ENCODE results near the gene ARSK. TPM values are rescaled to one million over a fixed set of nuclear protein-coding genes. Genes with fewer than 3 reads are reported as not detected.

Gene ARSK
- total and polyA plus RNA-seq, 2 of the 13 experiments (the other 11 are each of a cell fraction or from before 2014, with no cell fraction given): 7.9 TPM

- ATAC-seq: no peak
- ChIA-PET CTCF (ENCODE audit: low intra/inter-chr PET ratio, low total read pairs) (no interaction called here), POLR2A (no interaction called here)
- H3K36me3 ChIP-seq (replicated peaks in 1 of 2; ENCODE audit: control insufficient read depth in 1 of 2, insufficient read depth in 2 of 2, low read length in 2 of 2): peaks cover 3 to 35% of the 10 kb centered on the region in 2 experiments
- no peak overlapping the region for H3K4me3 ChIP-seq (replicated peaks in 1 of 3; ENCODE audit: insufficient read depth in 1 of 3, low read depth in 2 of 3, low read length in 3 of 3)
- no peaks in the 10 kb centered on the region for H3K9me3 ChIP-seq (ENCODE audit: low read length)
- no TSS peak for BruUV-seq (replicated peaks)
- H3K9ac ChIP-seq (ENCODE audit: insufficient read depth, low read depth, low read length): no peak overlapping the region
- H4K20me1 ChIP-seq (ENCODE audit: insufficient read depth, low read length): no peaks in the 10 kb centered on the region
- no peaks in the 10 kb centered on the region; a peak in 1 of 5 replicates for H3K27me3 ChIP-seq (ENCODE audit: control insufficient read depth in 1 of 2, insufficient read depth in 2 of 2, low read length in 2 of 2)
- H3K4me2 ChIP-seq (ENCODE audit: low read depth, low read length): no peak overlapping the region
- intact Hi-C loops (cut with micrococcal nuclease; ENCODE audit: unreplicated experiment): no loop called here
- no peak overlapping the region for H3K27ac ChIP-seq (ENCODE audit: extremely low read length, insufficient read depth, low read length)
- H3K4me1 ChIP-seq (ENCODE audit: insufficient read depth, low read length): peaks cover 32% of the 10 kb centered on the region
- TF ChIP-seq ATAD3A (CRISPR knock-in tag; IDR thresholded peaks at IDR 0.05) (no peak), IKZF5 (CRISPR knock-in tag; IDR thresholded peaks at IDR 0.05) (no peak), ZBTB7A (CRISPR knock-in tag; IDR thresholded peaks at IDR 0.05) (no peak), MED1 (CRISPR knock-in tag; IDR thresholded peaks at IDR 0.05) (no peak), ZNF839 (CRISPR knock-in tag; IDR thresholded peaks at IDR 0.05; ENCODE audit: borderline replicate concordance) (no peak), CEBPG (CRISPR knock-in tag; IDR thresholded peaks at IDR 0.05) (no peak), HOXA9 (CRISPR knock-in tag; IDR thresholded peaks at IDR 0.05; ENCODE audit: borderline replicate concordance) (no peak)
- TF ChIP-seq, protein P1, sequence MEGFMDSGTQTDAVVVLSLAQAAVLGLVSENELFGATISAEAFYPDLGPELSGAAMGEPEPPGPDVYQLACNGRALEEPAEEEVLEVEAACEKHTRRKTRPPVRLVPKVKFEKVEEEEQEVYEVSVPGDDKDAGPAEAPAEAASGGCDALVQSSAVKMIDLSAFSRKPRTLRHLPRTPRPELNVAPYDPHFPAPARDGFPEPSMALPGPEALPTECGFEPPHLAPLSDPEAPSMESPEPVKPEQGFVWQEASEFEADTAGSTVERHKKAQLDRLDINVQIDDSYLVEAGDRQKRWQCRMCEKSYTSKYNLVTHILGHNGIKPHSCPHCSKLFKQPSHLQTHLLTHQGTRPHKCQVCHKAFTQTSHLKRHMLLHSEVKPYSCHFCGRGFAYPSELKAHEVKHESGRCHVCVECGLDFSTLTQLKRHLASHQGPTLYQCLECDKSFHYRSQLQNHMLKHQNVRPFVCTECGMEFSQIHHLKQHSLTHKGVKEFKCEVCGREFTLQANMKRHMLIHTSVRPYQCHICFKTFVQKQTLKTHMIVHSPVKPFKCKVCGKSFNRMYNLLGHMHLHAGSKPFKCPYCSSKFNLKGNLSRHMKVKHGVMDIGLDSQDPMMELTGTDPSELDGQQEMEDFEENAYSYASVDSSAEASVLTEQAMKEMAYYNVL (CRISPR knock-in tag; IDR thresholded peaks at IDR 0.05; ENCODE audit: borderline replicate concordance): no peak
- TF ChIP-seq, protein P2, sequence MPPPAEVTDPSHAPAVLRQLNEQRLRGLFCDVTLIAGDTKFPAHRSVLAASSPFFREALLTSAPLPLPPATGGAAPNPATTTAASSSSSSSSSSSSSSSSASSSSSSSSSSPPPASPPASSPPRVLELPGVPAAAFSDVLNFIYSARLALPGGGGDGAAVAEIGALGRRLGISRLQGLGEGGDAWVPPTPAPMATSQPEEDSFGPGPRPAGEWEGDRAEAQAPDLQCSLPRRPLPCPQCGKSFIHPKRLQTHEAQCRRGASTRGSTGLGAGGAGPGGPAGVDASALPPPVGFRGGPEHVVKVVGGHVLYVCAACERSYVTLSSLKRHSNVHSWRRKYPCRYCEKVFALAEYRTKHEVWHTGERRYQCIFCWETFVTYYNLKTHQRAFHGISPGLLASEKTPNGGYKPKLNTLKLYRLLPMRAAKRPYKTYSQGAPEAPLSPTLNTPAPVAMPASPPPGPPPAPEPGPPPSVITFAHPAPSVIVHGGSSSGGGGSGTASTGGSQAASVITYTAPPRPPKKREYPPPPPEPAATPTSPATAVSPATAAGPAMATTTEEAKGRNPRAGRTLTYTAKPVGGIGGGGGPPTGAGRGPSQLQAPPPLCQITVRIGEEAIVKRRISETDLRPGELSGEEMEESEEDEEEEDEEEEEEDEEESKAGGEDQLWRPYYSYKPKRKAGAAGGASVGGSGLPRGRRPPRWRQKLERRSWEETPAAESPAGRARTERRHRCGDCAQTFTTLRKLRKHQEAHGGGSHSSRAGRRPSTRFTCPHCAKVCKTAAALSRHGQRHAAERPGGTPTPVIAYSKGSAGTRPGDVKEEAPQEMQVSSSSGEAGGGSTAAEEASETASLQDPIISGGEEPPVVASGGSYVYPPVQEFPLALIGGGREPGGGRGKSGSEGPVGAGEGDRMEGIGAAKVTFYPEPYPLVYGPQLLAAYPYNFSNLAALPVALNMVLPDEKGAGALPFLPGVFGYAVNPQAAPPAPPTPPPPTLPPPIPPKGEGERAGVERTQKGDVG (CRISPR knock-in tag; IDR thresholded peaks at IDR 0.05; ENCODE audit: borderline replicate concordance): no peak
- no peak for DNase-seq (ENCODE audit: low spot score)
- H3K79me2 ChIP-seq (ENCODE audit: insufficient read depth, low read length): peaks cover 38% of the 10 kb centered on the region
- FAIRE-seq: no peak
- in situ Hi-C loops (cut with HindIII; ENCODE audit: extremely low pct_ligation_motif_present, low pct_unique_long_range_greater_than_20kb): no loop called here
- no peak overlapping the region for H2AFZ ChIP-seq (ENCODE audit: low read length)
Observed at GRCh38 chr5:95549030-95549429, 5.9 kb upstream of the ARSK start.

Data from HepG2 (cell line).